CD4-positive, alpha-beta T cell treated with Interleukin-21 for 1 hour (primary cell): ENCODE data around the gene CELA3B.
"Not testable (repeated sequence)": the region's sequence is repeated elsewhere in the genome, so short reads cannot be mapped to it uniquely, and the experiment has no call there.

Experiments
- DNase-seq: peaks from one replicate; pipeline ENCODE4 v3.0.0-alpha.2; 2020

CELA3B gene

DNA sequence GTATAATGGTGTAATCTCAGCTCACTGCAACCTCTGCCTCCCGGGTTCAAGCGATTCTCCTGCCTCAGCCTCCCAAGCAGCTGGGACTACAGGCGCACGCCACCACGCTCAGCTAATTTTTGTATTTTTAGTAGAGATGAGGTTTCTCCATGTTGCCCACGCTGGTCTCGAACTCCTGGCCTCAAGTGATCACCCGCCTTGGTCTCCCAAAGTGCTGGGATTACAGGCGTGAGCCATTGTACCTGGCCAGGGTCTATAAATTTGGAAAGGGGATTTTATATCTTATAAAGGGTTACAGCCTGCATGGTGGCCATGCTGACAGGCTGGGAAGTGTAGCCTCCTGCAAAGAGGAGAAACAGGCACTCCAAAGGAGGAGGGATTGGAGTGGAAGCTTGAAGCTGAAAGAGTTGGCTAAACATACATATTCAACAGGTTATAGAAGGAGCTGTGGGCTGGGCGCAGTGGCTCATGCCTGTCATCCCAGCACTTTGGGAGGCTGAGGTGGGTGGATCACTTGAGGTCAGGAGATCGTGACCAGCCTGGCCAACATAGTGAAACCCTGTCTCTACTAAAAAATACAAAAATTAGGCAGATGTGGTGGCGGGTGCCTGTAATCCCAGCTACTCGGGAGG is 37.9 kb downstream of the CELA3B start:
- DNase-seq, result not testable (repeated sequence)

DNA sequence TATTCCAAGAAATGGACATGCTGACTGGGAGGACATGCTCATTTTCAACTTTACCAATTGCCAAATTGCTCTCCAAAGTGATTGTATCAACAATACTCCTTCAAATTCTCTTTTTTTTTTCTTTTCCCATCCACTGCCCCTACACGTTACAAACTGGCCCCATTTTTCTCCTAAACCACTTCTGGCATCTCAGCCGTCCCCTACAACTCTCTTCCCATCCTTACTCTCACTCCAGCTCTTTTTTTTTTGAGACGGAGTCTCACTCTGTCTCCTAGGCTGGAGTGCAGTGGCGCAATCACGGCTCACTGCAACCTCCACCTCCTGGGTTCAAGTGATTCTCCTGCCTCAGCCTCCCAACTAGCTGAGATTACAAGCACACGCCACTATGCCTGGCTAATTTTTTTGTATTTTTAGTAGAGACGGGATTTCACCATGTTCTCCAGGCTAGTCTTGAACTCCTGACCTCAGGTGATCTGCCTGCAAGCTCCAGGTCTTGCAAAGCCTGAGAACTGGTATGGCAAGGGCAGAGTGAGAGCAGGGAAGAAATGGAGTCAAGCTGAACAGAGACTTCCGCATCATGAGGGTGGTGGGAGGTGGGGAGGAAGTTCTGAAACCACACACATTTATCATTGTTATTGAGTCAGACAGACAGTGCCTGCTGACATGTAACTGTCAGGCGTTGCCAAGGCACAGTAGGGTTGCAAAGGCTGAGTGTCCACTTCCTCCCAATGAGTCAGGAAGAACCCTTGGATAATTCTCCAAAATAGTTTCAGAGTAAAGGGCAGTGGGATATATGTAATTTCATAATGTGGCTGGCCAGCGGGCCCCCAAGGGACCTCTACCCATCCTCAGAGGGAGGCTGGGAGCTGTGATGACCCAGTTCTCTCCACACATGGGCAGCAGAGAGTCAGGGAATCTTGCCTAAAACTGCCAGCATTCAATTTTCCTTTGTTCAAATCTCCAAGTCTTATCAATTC is 42.0 kb downstream of the CELA3B start:
- DNase-seq, result peak; percentile 51

DNA sequence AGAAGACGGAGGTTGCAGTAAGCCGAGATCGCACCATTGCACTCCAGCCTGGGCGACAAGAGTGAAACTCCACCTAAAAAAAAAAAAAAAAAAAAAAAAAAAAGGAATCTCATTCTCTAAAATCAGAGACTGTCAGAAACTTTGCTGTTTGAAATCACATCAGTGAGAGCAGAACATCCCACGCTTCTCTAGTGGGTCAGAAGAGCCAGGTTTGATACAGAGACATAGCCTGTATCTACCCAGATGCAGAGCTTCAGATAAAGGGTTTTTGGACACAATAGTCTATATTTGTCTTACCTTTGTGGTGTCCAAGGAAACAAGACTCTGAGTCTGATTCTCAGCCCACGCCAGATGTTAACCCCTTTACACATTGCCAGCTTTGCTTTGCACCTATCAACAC is 44.2 kb downstream of the CELA3B start:
- DNase-seq, result no peak

DNA sequence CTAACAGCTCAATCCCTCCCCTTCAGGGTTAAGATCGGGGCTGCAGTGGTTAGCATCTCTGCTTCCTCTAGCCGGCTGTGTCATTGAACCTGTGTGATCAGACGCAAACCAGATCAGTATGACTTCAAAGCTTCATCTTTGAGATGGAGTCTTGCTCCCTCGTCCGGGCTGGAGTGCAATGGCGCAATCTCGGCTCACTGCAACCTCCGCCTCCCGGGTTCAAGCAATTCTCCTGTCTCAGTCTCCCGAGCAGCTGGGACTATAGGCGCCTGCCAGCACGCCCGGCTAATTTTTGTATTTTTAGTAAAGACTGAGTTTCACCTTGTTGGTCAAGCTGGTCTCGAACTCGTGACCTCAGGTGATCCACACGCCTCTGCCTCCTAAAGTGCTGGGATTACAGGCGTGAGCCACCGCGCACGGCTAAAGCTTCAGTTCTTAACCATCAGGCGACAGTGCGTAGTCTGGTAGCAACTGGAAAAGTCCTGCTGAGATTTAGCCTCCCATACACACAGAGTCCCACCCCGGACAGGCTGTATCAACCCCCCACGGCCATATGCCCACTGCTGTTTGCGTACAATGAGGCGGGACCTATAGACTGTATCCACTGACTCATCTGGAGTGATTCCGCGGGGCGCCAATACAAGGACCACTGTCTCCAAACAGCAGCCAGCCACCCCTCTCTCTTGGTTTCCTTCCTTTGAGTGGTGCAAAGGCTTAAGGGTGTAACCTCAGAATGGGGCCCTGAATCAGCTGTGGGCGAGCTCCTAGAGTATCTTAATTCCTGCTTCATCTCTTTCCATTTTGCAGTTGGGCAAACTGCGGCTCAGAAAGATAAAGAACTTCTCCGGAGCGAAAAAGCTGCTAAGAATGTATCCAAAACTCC is 47.9 kb downstream of the CELA3B start:
- DNase-seq, result peak; percentile 88

DNA sequence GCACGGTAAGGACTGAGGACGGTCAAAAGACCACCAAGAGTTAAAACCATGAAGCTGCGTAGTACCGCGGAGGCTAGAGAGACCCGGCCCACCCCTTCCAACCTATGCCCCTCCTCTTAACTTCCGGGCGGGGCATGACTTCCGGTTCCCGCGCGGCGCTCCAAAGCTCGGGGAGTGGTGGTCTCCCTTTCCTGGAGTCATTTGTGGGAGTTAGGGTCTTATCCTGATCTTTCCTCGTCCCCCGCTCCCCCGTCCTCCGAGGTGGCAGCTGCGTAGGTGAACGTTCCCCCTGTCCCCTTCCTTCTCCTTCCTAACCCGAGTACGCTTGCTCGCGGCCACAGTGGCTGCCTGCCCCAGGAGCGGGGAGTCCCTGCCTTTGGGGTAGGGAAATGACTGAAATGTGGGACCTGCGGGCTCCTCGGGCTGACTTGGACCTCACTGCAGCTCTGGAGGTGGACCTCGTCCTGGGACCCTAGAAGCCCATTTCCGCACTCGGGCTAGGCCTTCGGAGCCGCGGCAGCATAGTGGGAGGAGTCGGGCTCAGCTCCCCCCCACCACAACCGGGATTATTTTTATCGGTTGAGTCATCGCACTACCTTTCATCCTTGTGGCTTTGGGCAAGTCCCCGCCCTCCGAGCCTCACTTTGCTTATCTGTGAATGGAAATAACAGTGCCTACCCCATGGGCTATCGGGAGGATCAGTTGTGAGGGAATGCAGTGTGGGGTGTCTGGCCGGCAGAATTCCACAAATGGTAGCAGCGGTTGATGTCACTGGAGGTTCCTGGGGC is 48.7 kb downstream of the CELA3B start:
- DNase-seq, result peak; percentile 92

DNA sequence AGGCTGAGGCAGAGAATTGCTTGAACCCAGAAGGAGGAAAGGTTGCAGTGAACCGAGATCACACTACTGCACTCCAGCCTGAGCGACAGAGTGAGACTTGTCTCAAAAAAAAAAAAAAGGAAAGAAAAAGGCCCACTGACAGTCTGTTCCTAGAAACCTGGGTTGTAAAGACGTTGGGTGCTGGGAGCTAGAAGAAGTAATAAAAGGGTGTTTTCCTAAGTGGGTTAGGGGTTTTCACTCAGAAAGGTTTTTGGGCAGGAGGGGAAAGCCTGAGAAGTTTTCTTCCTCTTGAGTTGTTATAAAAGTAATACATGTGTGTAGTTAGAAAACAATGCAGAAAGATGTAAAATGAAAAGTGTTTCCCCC is 50.1 kb downstream of the CELA3B start:
- DNase-seq, result peak; percentile 36

DNA sequence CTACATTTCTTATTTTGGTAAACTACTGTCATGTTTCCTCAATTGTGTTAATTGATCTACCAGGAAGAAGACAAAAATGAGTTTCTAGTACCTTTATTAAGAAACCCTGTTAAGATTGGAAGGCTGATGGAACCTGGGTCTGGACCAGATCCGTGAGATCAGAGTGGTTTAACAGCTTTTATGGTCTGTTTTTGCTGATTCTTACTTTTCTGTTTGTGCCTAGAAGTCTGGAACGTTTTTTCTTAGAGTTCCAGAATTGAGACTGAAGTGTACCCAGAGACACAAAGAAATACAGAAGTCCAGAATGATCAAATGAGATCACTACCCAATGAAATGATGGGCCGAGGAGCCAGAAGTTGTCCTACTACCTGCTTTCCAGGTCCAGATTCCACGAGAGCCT is 53.2 kb downstream of the CELA3B start:
- DNase-seq, result no peak

DNA sequence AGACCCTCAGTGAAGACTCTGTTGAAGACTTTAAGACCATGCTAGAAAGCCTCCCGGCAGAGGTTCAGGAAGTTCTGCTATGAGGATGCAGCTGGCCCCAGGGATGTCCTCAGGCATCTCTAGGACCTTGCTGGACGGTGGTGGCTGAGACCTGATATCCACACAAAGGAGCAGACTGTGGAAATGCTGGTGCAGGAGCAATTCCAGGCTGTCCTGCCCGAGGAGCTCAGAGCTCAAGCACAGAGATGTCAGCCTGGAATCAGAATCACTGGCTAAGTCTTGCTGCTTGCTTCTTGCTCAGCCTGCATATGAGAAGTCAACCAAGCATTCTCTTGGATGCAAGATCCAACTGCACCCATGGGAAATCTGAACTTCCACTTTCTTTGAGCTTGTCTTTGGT is 53.7 kb downstream of the CELA3B start:
- DNase-seq, result no peak

DNA sequence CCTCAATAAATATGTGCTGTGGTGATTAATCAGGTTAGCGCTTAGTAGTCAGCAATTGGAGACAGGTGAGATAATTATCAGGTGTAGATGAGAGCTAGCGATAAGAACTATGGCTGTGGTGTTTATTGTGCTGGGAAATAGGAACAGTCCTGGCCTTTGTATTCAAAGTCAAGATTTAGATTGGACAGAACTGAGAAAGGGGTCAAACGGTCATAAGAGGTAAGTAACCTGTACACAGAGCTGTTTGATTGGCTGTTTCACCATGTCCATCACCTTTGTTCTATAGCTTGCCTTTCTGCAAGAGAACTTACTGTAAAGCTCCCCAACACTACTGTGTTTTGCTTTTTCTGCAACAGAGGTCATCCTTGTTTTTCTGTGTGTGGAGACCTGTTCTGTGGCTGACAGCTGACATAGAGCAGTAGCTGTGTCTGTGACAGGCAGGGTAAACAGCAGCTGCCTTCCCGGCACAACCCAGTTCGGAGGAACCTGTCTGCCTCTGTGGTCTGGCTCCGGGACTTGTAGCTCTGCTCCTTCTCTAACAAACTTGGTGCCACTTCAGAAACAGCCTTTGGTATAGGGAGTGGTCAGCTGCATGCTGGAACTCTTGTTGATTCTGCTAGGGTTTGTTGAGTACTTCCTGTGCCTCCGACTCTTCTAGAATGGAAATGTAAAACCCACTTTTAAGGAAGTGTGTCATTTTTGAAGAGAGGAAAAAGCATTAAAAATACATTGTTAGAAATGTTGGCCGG is 54.6 kb downstream of the CELA3B start:
- peak; percentile 61 for DNase-seq

DNA sequence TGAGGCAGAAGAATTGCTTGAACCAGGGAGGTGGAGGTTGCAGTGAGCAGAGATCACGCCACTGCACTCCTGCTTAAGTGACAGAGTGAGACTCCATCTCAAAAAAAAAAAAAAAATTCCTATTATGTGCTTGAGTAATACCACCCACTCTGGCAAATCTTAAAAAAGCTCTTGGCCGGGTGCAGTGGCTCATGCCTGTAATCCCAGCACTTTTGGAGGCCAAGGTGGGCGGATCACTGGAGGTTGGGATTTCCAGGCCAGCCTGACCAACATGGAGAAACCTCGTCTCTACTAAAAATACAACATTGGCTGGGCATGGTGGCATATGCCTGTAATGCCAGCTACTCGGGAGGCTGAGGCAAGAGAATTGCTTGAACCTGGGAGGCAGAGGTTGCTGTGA is 58.0 kb downstream of the CELA3B start:
- DNase-seq, result not testable (repeated sequence)

DNA sequence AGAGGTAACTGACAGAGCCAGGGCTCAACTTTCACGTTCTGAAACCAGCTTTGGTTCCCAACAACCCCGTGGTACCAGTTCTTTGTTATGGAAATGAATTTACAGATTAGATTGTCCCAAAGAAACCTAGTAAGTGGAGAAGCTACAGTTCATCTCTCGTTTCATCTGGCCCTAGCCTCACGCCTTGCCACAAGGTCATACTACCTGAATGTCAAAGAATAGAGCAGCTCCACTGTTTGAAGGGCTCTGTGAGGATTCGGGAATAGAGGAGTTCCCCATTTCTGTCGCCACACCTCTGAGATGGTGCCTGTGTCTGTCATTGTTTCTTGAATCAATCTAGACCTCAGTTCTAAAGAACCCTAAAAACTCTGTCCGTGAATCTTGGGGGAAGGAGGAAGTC is 60.7 kb downstream of the CELA3B start:
- DNase-seq, result no peak

DNA sequence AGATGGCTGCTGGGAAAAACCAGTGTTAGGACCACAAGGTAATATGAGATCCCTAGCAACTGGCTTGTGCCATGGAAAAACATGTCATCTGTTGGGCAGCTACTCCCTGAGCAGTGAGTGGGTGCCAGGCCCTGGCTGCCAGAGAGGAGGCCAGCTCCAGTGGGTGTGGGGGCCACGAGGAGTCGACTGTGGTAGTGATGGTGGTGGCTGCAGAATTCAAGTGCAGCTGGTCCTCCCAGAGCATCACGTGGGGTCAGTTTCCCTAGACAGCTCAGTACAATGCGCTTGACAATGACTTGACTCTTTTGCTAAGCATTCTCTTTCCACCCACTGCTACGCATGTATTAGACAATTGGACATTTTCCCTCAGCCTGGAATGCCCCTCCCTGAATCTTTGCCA is 61.2 kb downstream of the CELA3B start:
- no peak for DNase-seq
